Activated gamma-delta T cell (primary cell): ENCODE data around the gene TCERG1.

Experiments
- DNase-seq: peaks from one replicate; lab custom pipeline; 2025; lab: John Stamatoyannopoulos, UW
- total RNA-seq, 2 donors: gene quantifications; one replicate each; lab custom pipeline; 2026; lab: John Stamatoyannopoulos, UW

The TCERG1 gene
- 122 to 142 reads per million in 2 donors for total RNA-seq

DNA sequence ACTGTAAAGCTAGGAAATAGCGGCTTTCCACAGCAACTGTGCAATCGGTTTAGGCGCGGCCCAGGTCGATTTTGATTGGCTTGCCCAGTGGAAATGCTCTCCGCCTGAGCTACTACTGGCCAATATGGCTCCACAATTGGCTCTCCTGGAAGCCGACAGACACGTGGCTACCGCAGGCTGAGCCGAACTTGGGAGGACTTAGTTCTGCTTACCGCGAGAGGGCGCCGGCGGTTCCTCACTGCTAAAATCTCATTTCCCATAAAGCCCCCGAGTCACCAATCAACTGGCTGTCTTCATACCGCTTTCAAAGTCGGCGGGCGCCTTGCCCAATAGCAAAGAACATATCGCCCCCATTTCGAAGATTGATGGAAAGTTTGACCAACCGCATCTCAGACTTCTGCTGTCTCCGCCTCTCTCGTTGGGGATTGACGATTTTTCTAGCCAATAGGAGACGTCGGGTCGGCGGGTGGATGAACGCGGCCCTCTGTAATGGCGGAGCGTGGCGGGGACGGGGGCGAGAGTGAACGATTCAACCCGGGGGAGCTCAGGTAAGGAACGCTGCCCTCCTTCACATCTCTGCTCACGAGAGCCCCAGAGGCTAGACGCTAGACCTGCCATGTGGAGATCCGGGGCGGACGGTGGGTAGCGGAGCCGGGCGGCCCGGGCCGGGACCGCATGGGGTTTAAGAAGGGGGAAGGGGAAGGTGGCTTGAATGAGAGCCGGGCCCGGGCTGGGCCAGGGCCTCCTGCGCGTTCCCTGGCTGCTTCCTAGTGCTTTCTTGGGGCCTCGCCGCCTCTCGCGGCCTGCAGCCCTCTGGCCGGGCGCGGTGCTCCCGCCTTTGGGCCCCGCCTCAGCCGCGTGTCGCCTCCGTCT is at the start of gene TCERG1:
Gene TCERG1 (plus strand): TSS at position 473 of the 873 bp plus-strand sequence. CDS start 17 bp downstream, at position 490.
- peak; percentile 64 for DNase-seq

DNA sequence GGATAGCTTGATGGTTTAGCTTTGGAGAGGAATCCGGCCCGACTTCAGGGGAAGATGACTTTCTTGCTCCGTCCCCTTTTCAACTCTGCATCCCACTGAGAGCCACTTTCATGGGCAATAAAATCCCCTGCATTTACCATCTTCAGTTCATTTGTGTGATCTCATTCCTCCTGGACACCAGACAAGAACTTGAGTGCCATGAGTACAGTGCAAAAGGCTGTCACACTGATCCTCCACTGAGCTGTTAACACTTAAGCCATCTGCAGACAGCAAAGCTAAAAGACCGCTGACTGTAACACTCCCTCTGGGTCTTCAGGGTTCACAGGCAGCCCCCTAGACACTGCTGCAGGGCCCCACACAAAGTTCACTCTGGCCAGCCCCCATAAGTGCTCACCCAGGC is 48.3 kb upstream of the TCERG1 start:
- DNase-seq, result no peak

DNA sequence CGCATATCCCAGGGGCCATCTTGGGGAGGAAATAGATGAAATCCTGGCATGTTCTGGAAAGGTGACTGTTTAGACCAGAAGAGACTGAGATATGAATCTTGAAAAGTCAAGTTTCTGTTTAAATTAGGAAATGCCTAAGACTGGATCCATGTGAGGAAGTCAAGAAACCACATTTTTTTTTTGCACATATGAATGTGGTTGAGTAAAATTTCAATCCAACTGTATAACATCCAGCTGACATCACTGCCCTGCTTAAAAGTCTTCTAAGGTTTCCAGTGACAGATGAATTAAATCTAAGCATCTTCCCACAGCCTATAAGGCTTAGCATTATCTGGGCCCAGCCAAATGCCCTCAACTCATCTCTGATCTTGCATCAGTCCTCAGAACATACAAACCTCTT is 47.7 kb upstream of the TCERG1 start:
- no peak for DNase-seq

DNA sequence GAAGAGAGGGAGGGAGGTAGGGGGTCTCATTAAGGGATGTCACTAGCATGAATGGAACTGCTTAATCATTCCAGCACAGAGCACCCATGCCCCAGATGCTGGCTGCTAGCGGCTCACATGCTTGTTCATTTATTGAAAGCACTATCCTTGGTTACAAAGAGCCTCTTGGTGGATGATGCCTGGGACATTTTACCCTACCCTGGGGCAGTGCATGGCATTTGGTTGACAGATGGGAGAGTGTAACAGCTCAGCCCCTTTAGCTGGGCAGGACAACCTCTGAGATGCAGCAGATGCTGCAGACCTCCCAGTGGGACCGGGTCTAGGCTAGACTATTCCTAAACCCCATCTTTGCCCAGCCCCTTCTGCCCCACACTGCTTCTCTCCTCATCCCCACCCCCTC is 46.9 kb upstream of the TCERG1 start:
- DNase-seq, result no peak

DNA sequence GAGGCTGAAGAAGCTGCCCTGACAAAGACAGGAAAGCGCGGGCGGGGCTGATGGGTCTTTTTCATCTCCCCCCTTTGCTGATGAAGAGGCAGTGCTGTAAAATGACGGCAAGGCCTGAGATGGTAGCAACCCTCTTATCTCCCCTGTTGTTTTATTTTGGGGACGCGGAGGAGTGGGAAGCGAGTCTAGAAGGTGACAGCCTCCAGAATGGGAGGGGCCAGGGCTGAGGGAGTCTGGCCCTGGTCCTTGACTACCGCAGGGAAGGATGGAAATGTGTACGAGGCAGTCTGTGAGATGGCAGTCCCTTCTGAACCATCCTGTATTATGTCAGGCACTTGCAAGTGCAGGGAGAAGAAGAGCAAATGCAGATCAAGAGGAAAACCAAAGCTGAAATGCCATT is 46.1 kb upstream of the TCERG1 start:
- DNase-seq, result no peak

DNA sequence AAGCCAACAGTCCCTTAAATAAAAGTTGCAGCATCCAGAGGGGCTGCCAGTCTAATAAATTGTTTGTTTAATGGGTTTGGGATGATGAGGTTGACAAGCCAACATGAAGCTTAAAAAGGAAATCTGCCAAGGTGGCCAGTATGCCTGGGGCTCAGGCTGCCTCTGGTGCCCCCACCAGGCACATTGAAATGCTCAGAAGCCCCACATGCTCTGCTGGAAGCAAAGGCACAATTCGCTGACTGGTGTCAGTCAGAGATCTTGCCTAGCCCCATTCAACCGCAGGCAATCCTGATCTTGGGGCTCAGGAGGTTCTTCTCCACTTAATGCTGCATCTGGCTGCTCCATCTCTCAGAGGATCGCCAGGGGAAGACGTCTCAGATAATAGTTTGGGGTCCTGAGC is 44.2 kb upstream of the TCERG1 start:
- DNase-seq, result no peak

DNA sequence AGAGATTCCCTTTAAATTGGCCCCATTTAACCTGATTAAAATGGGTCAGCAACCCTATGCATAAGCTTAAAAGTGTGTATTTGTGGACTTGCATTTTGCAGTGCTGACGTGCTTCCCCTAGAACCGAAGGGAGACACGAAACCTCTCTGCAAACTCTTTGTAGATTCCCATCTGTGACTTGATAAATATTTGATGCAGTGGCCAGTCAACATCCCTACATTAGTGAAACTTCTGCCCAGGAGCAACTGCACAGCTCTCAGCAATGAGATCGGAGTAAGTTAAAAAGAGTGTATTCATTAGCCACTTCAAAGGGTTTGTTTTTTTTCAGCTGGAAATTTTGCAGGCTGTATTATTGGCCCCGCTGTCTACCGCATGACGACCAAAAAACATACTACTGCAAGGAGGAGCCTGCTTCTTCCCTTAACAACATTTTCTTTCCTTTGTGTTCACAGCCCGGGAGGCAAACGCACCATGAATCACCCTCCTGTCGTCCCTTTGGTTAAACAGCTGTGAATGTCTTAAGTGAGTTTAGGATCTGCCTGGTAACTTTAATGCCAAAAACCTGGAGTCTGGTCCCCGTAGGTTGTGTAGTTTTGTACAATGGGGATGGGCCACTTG is 38.0 kb upstream of the TCERG1 start:
- DNase-seq, result no peak

DNA sequence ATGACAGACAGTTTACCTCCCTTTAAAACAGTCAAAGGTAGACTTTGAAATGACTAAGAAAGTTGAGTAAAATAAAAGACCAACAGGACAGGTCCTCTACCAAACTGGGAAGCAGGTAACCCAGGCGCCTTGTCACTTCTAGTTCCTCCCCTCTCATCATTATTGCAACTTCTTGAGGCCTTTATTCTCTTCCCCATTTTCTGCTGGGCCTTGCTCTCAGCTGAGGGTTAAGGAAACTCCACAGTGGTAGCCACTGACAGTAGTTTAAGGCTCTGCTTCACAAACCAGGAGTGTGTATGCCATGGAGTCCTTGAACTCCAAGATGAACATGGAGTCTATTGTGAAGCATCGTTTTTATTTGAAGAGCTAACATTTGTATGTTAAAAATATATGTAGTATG is 36.9 kb upstream of the TCERG1 start:
- DNase-seq, result no peak

DNA sequence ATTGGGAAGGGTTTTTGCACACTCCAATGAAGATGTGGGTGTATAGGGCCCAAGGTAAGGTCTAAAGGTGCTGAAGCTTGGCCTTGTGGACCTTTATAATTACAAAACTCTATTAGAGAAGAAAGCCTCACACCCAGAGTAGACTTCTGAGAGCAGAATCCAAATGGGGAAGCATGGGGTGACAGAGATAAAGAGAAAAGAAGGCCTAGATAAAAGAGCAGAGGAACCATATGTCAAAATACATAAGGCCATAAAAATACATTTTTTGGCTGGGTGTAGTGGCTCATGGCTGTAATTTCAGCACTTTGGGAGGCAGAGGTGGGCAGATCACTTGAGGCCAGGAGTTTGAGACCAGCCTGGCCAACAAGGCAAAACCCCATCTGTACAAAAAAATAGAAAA is 27.4 kb upstream of the TCERG1 start:
- DNase-seq, result no peak

DNA sequence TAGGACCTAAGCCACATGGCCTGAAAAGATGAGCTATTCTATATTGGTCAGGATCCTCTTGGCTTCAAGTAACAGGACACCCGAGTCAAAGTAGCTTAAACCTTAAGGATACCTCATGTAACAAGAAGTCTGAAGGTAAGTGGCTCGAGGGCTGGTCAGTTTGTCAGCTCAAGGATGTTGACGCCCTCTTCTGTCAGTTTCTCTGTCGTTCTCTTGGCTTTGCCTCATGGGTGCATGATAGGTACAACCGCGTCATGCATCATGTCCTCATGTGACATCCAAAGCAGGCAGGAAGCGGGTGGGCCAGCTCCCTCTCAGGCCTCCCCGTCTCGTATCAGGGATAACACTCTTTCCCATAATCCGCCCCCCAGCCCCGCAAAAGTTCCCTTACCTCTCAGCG is 22.1 kb upstream of the TCERG1 start:
- no peak for DNase-seq

DNA sequence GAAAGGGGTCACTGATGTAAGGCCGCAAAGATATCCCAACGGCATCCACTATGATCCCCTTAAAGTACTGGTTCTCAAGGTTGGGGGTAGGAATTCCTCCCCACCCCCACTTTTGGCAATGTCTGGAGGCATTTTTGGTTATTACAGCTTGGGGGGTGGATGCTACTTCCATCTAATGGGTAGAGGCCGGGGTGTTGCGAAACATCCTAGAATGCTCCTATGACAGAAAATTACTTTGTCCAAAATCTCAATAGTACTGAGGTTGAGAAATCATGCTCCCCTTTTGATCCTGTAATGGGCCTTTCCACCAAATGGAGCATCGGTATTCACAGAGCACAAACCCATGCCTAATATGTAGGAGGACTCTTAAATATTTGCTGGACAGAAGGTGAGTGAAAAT is 20.8 kb upstream of the TCERG1 start:
- DNase-seq, result no peak

DNA sequence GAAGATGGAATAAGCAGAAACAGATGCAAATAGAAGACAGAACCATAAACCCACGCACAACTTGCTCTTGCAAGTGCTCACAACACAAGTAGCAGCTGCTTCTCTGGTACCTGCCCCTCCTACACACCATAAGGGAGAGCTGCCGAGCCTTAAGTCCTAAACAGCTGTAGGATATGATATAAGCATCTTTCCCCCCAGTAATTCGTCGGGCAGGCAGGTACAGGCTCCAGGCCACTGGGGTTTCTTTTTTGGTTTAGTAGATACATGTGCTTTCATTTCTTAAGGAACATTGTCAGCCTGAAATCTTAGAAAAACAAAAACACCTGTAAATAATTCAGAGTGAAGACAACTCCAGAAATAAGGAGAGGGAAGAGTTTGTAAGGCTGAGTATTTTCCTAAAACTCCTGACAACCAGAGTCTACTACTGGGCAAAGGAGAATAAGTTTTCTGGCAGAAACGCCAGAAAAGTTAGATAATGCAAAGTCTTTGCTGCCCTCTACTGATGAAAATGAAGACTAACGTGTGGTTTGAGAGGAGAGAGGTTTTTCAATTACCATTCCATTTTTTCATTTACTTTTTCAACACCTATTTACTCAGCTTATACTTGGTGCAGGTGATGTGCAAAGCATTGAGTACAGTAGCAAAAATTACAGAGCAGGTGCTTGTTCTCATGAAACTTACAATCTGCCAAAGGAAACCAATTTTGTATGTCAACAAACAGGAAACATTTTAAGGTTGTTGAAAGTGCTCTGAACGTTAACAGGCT is 20.1 kb upstream of the TCERG1 start:
- no peak for DNase-seq

DNA sequence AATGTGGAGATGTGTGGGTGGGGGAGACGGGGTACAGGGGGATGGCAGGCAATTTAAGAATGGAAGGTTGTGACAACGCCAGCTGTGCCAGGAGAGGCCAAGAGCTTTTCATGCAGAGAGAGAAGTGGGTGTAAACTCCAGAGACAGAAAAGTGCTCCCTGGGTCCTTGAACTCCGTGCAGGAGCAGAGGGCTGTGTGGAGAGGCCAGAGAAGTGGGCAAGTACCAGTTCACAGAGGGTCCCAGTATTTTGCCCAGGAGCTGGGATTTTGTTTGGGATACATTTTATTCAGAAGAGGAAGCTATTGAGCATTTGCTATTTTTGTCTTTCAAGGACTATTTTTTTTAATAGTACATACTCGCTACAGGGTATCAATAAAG is 19.5 kb upstream of the TCERG1 start:
- no peak for DNase-seq

DNA sequence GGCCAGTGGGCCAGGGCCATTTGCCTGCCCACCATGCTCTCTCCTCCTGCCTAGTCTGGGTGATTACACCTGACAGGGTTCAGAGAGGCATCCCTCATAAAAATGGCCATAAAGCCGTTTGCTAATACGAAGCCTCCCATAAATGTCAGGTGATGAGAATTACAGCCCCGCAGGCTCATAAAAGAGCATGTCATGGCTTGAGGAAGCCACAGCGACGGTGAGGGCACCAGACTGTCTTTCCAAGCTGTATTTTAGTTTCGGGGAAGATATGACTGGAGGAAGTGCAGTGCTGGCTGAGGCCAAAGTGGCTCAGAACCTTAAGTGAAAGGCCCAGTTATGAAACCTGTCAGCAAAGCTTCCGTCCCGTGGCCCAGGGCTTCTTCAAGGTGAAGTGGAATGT is 18.5 kb upstream of the TCERG1 start:
- DNase-seq, result no peak

DNA sequence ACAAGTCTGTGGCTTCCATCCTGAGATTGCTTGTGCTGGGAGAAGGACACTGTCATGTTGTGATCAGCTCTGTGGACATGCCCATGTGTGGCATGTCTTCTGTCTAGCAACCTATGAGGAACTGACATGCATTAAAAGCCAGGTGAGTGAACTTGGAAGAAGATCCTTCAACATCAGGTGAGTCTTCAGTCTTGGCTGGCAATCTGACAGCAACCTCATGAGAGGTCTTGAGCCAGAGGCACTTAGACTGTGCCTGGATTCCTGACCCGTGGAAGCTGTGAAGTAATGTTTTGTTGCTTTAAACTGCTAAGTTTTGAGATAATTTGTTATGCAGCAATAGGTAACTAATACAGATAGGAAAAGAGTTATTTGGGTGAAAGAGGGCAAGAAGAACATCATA is 6.8 kb upstream of the TCERG1 start:
- no peak for DNase-seq

DNA sequence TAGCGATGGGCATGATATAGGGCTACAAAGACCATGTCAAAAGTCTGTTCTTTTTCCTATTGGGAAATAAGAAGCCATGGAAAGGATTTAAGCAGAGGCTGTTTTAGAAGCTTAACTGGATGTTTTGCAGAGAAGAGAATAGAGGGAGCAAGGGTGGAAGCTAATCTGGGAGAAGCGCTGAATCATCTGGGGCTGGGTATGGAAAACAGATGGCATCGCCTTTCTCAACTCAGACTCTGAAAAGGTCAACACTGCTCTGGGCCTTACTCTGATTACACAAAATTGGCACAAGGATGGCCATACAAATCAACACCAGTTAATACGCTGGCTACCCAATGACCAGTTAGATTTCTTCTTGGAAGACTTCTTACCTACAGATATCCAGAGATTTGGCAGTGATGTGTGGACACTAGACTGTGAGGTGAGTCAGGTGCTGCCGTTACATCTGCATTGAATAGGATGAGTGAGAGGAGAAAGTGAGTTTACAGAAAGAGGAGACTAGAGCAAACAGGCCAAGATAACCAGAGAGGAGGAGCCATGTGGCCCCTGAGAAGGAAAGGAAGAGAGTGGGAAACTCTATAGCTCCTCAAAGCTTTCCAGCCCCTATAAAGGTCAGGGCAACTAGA is 6.2 kb upstream of the TCERG1 start:
- DNase-seq, result no peak

DNA sequence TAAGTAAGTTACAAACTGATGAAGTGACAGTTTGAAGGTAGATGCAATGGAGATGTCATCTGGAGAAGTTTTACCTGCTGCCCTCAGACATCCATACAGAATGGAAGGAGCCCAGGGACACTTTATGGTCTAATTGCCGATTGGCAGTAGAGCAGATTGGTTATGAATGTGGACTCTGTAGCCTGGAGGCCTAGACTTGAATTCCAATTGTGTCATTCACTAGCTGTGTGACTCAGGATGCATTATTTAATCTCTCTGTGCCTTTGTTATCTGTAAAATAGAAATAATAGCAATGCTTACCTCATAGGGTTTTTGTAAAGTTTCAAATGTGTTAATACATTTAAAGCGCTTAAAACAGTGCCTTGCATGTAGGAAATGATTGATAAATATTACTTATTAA is 5.2 kb upstream of the TCERG1 start:
- DNase-seq, result no peak

DNA sequence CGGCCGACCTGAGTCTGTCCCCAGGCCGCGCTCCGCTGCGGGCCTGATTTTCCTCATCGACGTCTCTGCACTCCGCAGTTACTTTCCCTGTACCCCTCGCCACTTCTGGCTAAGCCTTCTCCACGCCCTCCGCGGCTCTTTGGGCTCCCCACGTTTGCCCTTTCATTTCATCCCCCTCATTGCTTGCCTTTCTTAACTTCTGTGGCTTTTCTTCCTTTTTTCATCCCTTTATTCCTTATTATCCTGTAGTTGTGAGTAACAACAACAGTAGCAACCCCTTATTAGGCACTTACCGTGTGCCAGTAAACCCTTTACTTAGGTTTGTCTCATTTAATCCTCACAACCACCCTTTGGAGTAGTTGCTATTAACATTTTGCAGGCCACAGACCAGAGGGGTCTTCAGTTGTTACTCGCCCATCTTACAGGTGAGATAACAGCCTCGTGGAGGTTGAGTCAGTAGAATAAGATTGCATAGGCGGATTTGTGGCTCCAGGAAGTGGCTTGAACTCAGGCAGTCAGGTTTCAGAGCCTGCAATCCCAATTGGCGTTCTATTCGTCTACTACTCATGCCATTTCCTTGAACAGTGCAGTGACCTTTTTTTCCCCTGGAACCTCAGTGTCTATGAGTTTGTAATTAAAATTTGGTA is 724 bp downstream of the TCERG1 start:
- no peak for DNase-seq

DNA sequence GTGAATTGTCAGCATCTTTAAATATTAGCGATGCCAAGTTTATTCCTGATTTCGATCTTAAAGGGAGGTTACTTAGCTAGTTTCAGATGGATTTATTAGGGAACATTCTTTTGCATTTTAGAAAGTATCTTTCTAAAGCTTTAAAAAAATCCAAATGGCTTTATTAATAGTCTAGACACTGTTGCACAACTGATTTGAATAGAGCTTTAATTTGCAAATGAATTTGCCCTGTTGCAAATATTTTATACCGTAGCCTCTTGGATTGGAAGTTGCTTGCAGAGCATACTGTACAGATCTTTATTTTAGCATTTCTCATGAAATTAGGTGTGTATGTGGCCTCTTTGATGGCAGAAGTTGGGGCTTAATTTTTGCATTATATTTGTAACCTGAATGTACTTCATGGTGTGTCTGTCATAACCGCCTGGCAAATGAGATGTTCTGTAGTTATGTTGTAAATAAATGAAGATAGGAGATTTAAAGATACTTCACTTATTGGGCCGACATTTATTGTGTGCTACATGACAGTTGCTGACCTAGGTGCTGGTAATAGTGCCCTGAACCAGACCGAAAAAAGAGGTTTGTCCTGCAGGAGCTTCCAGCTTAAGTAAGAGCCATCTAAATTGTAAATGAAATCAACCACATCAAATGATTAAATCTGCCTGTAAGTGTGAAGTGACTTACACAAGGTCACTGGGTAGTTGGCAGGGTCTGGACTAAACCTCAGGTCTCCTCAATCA is 1.8 kb downstream of the TCERG1 start:
- DNase-seq, result no peak

DNA sequence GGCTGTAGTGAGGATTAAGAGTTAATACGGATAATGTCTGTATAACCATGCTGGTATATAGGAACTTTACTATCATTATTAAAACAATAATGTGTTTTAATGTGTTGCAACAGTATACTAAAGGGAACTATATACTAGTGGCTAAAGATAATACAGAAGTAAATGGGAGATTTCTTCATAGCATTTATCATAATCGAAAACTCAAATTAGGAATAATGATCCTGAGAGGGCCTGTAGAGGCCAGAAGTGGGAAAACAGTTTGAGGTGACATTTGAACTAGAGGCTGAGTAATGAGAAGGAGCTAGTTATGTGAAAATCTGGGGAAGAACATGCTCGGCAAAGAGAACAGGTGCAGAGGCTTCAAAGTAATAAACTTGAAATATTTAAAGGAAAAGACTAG is 2.9 kb downstream of the TCERG1 start:
- no peak for DNase-seq

DNA sequence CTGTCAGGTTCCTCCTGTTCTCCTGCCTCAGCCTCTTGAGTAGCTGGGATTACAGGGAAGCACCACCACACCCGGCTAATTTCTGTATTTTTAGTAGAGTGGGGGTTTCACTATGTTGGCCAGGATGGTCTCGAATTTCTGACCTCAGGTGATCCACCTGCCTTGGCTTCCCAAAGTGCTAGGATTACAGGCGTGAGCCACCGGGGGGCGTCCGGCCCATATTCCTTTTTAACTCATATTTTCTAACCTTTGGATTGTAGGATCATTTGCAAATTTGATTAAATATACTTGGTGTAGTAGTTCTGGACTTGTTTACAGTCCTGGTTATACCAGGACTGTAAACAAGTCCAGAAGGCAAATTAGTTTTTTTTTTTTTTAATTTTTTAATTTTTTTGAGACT is 4.3 kb downstream of the TCERG1 start:
- DNase-seq, result no peak
